Fibroblast of the aortic adventitia (primary cell): Measurements from ENCODE around the gene MCC. TPM values are rescaled to one million over a fixed set of nuclear protein-coding genes. Genes with fewer than 3 reads are reported as not detected.
A peak's percentile ranks its signal among the peaks of the same experiment; 100 is the strongest.
"Not testable (repeated sequence)": the region's sequence is repeated elsewhere in the genome, so short reads cannot be mapped to it uniquely, and the experiment has no call there.

ENCODE experiments used
- DNase-seq: peaks from one replicate; pipeline ENCODE4 v3.0.0-alpha.2; 2010; ENCODE audit warnings: low read depth
- H3K4me3 ChIP-seq: 2 replicates; pipeline ENCODE4 v1.5.1; 2011; ENCODE audit warnings: low read depth, mild to moderate bottlenecking, control low read depth, low read length, moderate library complexity
- CTCF ChIP-seq: IDR thresholded peaks from 2 replicates; pipeline ENCODE4 v1.5.1; 2011; ENCODE audit warnings: mild to moderate bottlenecking, low read length, control low read depth, inconsistent platforms; ENCODE audit not compliant: insufficient read depth
- total RNA-seq: library from RNA; depleted of rRNA; stranded (reverse); fragments of >200 nt; gene quantifications from 2 replicates; pipeline ENCODE4 v1.2.3, GENCODE V29; 2012; ENCODE audit warnings: low replicate concordance

The MCC gene
- total RNA-seq, 1 donor = 62.4 TPM

DNA sequence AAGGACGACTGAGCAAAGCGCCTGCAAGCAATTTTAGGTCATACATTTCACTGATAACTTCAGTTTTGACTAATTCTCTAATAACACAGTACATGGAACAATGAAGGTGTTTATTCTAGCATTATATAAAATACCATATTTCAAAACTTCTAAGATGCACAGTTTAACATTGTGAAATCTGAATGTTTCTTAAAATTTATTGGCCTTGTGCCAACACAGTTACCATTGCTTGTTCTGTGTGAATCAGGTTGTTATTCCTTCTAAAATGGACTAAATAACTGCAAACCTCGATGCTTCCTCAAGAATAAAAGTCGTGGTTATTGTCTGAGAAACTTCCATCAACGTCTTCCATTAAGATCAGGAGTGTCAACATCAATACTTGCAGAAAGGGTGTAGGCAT is 8.0 kb downstream of the MCC start:
- DNase-seq = peak; percentile 20
- TF ChIP-seq CTCF = no peak
- H3K4me3 ChIP-seq = no peak overlapping the region

DNA sequence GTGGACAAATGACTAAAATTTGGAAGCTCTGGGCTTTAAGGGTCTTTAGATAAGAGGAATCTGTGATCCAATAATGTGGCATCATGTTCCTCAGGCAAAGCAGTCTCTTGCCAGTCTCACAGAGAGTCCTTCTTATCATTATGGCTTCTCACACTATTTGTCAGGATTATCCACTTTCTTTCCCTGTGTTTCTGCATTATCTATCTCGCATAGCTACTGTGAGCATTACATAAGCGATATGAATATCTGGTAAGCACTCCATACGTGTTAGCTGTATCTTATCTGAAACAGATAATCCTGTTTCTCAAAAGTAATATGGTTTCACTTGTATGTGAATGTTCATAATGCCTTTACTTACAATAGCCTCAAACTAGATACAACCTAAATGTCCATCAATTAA is 9.6 kb downstream of the MCC start:
- no peak for DNase-seq

DNA sequence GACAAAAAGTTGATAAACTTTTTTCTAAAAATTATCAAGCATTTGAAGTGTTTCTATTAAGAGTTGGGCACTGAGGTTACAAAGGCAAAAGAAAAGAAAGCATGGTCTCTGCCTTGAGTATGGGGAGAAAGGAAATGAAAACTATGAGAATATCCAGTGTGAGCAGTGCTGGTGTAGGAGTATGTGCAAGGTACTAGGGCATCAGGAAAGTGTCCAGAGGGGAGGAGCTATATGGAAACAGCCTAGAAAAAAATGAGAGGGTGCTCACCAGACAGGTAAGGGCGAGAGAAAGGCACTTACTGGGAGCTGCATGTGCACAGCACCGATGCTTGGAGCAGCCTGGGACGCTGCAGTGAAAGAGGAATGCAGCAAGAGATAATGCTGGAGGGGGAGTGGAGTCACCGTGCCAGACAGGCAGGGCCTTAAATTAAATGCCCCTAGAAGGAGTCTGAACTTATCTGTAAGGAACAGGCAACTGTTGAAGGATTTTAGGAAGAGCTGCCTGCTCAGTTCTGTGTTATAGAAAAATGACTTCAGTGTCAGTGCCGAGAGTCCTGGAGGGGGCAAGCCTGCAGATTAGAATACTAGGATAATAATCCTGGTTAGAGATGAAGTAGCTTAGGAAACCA is 14.0 kb downstream of the MCC start:
- no peak for TF ChIP-seq CTCF
- no peak for DNase-seq
- no peak overlapping the region for H3K4me3 ChIP-seq

More for the DNA sequence above, 9.6 kb downstream of the MCC start:
- no peak for TF ChIP-seq CTCF
- no peak overlapping the region for H3K4me3 ChIP-seq

- TF ChIP-seq CTCF = no peak
These were observed 25.2 kb downstream of the MCC start for GRCh38 chr5:113463032-113463431.

DNA sequence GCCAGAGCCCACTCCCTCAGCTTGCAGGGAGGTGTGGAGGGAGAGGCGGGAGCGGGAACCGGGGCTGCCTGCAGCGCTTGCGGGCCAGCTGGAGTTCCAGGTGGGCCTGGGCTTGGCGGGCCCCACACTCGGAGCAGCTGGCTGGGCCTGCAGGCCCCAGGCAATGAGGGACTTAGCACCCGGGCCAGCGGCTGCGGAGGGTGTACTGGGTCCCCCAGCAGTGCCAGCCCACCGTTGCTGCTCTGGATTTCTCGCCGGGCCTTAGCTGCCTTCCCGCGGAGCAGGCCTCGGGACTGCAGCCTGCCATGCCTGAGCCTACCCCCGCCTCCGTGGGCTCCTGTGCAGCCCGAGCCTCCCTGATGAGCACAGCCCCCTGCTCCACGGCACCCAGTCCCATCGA is 31.1 kb downstream of the MCC start:
- not testable (repeated sequence) for DNase-seq, H3K4me3 ChIP-seq

More at GRCh38 chr5:113463032-113463431, 25.2 kb downstream of the MCC start:
- no peak for DNase-seq
- no peak overlapping the region for H3K4me3 ChIP-seq

- no peak for DNase-seq
- H3K4me3 ChIP-seq = no peak overlapping the region
- no peak for TF ChIP-seq CTCF
These were observed 35.3 kb downstream of the MCC start for GRCh38 chr5:113452941-113453340.

- H3K4me3 ChIP-seq = no peak overlapping the region
- no peak for TF ChIP-seq CTCF
- DNase-seq = peak; percentile 46
These were observed 36.5 kb downstream of the MCC start for GRCh38 chr5:113451797-113452196.
